CD4-positive, alpha-beta T cell (primary cell): ENCODE measurements around the gene PCK1. TPM values are rescaled to one million over a fixed set of nuclear protein-coding genes. Genes with fewer than 3 reads are reported as not detected.

Source experiments
- ATAC-seq: fragments of 200-7000 bp; cut with Tn5 transposase; one replicate; pipeline ENCODE4 v1.10.0; 2022; ENCODE audit warnings: mild to moderate bottlenecking; ENCODE audit not compliant: poor library complexity
- CTCF ChIA-PET: fragments of 350-600 bp; sonication (Branson Sonifier 250); formaldehyde crosslinking; loops from one replicate; lab custom pipeline; 2021; ENCODE audit warnings: antibody characterized with exemption, inconsistent platforms; lab: Charles Lee
- POLR2A ChIA-PET: fragments of 350-600 bp; sonication (Branson Sonifier 250); formaldehyde crosslinking; loops from one replicate; lab custom pipeline; 2021; ENCODE audit warnings: antibody characterized with exemption, inconsistent platforms; lab: Charles Lee
- DNase-seq, 14 experiments: peaks; one replicate each; pipeline ENCODE4 v3.0.0-alpha.2; 2013 to 2020; ENCODE audit warnings: mixed read lengths in 2 of 14
- H3K27ac ChIP-seq, 2 donors: one replicate each; pipeline versions ENCODE4 v1.5.1 to v1.7.0; 2013; ENCODE audit warnings: low read length in 2 of 2, low read depth in 1 of 2, mild to moderate bottlenecking in 1 of 2
- H3K27me3 ChIP-seq, 2 experiments: 1 replicate in 1 of 2; 2 replicates in 1 of 2; pipeline versions ENCODE4 v1.6.1 to v1.7.0; 2013; ENCODE audit warnings: low read length in 2 of 2, control low read depth in 1 of 2, mild to moderate bottlenecking in 1 of 2, moderate library complexity in 1 of 2; ENCODE audit not compliant: insufficient read depth in 2 of 2, control insufficient read depth in 1 of 2
- H3K36me3 ChIP-seq: one replicate; pipeline ENCODE4 v1.6.1; 2013; ENCODE audit warnings: low read length, control low read depth; ENCODE audit not compliant: insufficient read depth
- H3K4me1 ChIP-seq: one replicate; pipeline ENCODE4 v1.6.1; 2013; ENCODE audit warnings: low read length, control low read depth; ENCODE audit not compliant: insufficient read depth
- H3K4me3 ChIP-seq: one replicate; pipeline ENCODE4 v1.5.1; 2013; ENCODE audit warnings: mild to moderate bottlenecking, low read length, moderate library complexity
- H3K9me3 ChIP-seq, 2 experiments: 1 replicate in 1 of 2; 2 replicates in 1 of 2; pipeline versions ENCODE4 v1.6.1 to v1.7.0; 2013; ENCODE audit warnings: low read length in 2 of 2, mild to moderate bottlenecking in 2 of 2, control low read depth in 1 of 2, moderate library complexity in 1 of 2; ENCODE audit not compliant: control insufficient read depth in 1 of 2, insufficient read depth in 1 of 2
- H3K27ac Mint-ChIP-seq: one replicate; pipeline ENCODE4 v1.8.0; 2020; ENCODE audit warnings: mixed read lengths
- H3K27me3 Mint-ChIP-seq: one replicate; pipeline ENCODE4 v1.8.0; 2021; ENCODE audit warnings: mixed read lengths
- H3K36me3 Mint-ChIP-seq: one replicate; pipeline ENCODE4 v1.8.0; 2021; ENCODE audit warnings: low read depth, mixed read lengths
- H3K4me1 Mint-ChIP-seq: one replicate; pipeline ENCODE4 v1.8.0; 2021; ENCODE audit warnings: low read depth, mixed read lengths
- H3K4me3 Mint-ChIP-seq: one replicate; pipeline ENCODE4 v1.8.0; 2020; ENCODE audit warnings: mild to moderate bottlenecking, mixed read lengths
- H3K9me3 Mint-ChIP-seq: one replicate; pipeline ENCODE4 v1.8.0; 2020; ENCODE audit warnings: mixed read lengths
- intact Hi-C, 2 experiments: fragments of 100-400 bp; cut with DNase I in 1 of 2; cut with micrococcal nuclease in 1 of 2; formaldehyde crosslinking; loops; one replicate each; pipeline versions ENCODE4 v1.15.1 to v1.9.0; 2023 to 2025; cut with DNase I, micrococcal nuclease
- total RNA-seq, 174 experiments: library from RNA in 2 of 174; stranded (reverse) in 2 of 174; gene quantifications; one replicate each; pipeline ENCODE4 v1.2.3 and lab custom pipeline; 2021 to 2026
- TF ChIP-seq, protein P1 (sequence below): fragments of 200-600 bp; IDR thresholded peaks from one replicate; pipeline ENCODE4 v1.8.0; 2022; ENCODE audit warnings: antibody characterized with exemption, mild to moderate bottlenecking

Gene PCK1
- total RNA-seq, 2 experiments from 2014 or later, result not detected

DNA sequence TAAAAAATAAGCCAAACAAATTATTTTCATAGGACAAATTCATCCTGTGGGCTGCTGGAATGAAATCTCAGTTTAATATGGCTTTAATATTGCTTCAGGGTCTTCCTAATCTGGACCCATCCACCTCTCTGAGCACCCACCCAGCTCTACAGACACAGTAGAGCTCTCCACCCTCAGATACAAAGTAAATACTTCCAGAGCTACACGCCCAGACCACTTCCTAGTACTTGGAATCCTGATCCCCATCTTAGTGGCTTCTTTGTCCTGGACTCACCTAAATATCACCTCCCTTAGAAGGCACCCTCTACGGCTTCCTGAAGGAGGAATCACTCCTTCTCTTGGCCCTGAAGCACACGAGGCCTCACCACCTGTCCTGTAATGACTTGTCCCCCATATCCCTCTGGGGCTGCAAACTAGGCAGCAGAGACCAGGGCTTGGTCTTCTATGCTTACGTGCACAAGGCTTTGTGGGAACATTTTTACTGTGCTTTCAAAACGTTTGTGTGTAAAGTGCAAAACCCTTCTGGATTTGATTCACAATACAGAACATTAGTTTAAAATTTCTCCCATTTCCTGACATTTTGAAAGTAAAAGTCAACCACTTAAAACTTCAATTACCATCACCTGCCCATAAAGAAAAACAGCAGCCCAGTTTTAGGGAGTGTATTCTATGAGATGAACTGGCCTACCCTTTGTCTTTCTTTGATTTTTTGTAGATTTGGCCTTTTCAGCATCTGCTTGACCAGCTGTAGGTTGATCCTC lies 38.4 kb upstream of the PCK1 start:
- no peak for DNase-seq
- peaks cover 4% of the 10 kb centered on the region for H3K4me1 ChIP-seq
- no peak overlapping the region for H3K27ac ChIP-seq
- Mint-ChIP-seq H3K27ac (no peak overlapping the region), H3K27me3 (no peaks in the 10 kb centered on the region), H3K36me3 (no peaks in the 10 kb centered on the region), H3K9me3 (no peaks in the 10 kb centered on the region), H3K4me3 (no peak overlapping the region), H3K4me1 (no peaks in the 10 kb centered on the region)
- no peaks in the 10 kb centered on the region for H3K36me3 ChIP-seq
- intact Hi-C loops, result no loop called here
- TF ChIP-seq, protein P1, sequence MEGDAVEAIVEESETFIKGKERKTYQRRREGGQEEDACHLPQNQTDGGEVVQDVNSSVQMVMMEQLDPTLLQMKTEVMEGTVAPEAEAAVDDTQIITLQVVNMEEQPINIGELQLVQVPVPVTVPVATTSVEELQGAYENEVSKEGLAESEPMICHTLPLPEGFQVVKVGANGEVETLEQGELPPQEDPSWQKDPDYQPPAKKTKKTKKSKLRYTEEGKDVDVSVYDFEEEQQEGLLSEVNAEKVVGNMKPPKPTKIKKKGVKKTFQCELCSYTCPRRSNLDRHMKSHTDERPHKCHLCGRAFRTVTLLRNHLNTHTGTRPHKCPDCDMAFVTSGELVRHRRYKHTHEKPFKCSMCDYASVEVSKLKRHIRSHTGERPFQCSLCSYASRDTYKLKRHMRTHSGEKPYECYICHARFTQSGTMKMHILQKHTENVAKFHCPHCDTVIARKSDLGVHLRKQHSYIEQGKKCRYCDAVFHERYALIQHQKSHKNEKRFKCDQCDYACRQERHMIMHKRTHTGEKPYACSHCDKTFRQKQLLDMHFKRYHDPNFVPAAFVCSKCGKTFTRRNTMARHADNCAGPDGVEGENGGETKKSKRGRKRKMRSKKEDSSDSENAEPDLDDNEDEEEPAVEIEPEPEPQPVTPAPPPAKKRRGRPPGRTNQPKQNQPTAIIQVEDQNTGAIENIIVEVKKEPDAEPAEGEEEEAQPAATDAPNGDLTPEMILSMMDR, result no peak
- no peaks in the 10 kb centered on the region for H3K27me3 ChIP-seq
- CTCF ChIA-PET, result interaction anchor here (0.7 kb wide), 1 partner anchor 72 kb away, joined by 3 read pairs; no protein-coding TSS in a partner anchor
- POLR2A ChIA-PET, result no interaction called here
- ATAC-seq, result no peak
- peaks cover 0 to 5% of the 10 kb centered on the region in 2 experiments for H3K9me3 ChIP-seq
- no peak overlapping the region for H3K4me3 ChIP-seq

DNA sequence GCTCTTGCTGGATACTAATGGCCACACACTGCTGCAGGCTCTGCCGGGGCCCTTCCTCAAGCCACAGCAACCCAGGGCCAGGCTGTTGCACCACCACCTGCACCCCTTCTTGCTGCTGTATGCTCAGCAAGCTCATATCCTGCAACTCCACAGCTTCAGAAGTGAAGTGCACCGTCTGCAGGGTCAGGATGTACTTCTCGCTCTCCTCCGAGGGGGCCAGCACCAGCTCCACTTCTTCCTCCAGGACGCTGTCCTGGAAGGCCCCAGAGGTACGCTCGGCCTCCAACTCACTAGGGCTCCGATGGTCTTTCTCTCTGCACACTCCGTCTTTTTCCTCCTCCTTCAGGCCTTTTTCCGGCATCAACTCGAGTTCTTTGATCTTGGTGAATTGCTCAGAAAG lies 37.1 kb upstream of the PCK1 start:
- DNase-seq (no peak), ATAC-seq (no peak)
- H3K4me1 Mint-ChIP-seq, result no peaks in the 10 kb centered on the region
- POLR2A ChIA-PET, result no interaction called here
- Histone ChIP-seq H3K27ac (no peak overlapping the region), H3K27me3 (no peaks in the 10 kb centered on the region), H3K4me1 (peaks cover 4% of the 10 kb centered on the region), H3K36me3 (no peaks in the 10 kb centered on the region), H3K9me3 (peaks cover 0 to 5% of the 10 kb centered on the region in 2 experiments), H3K4me3 (no peak overlapping the region)
- no peak overlapping the region for H3K27ac Mint-ChIP-seq
- CTCF ChIA-PET, result no interaction called here
- H3K9me3 Mint-ChIP-seq, result no peaks in the 10 kb centered on the region
- H3K4me3 Mint-ChIP-seq, result no peak overlapping the region
- intact Hi-C loops, result no loop called here
- H3K36me3 Mint-ChIP-seq, result no peaks in the 10 kb centered on the region
- no peaks in the 10 kb centered on the region for H3K27me3 Mint-ChIP-seq
- TF ChIP-seq, protein P1, result no peak

DNA sequence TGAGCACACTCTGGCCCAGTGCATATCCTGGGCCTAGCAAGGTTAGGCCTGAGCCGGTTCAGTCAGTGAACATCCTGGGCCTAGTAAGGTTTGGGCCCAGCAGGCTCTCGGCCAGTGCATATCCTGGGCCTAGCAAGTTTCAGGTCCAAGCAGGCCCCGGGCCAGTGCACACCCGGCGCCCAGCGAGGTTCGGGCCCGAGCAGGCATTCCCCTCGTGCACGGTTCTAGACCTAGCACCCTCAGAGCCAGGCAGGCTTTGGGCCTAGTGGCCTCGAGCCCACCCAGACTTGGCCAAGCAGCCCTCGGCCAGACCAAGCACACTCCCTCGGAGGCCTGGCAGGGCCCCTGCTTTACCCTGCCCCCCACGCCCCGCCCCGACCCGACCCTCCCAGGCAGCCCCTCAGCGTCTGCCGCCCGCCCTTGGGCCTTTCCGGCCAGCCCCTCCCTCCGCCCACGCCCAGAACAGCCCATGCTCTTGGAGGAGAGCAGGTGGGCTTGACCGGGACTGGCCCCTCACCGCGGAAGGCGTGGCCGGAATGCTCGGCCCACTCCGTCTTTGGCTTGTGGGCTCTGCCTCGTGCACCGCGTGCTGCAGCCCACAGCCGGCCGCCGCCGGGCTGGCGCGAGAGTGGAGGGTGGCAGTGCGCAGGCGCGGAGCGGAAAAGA lies 36.3 kb upstream of the PCK1 start, which contains the start of gene CTCFL:
TSS of gene CTCFL (minus strand) at position 630 of the 666 bp plus-strand sequence. CDS start 935 bp downstream, outside the sequence.
- Histone ChIP-seq H3K9me3 (peaks cover 0 to 5% of the 10 kb centered on the region in 2 experiments), H3K36me3 (no peaks in the 10 kb centered on the region), H3K4me1 (peaks cover 4% of the 10 kb centered on the region), H3K27ac (no peak within 1 kb of the TSS), H3K4me3 (no peak within 1 kb of the TSS), H3K27me3 (no peaks in the 10 kb centered on the region)
- intact Hi-C loops, result no loop called here
- no peaks in the 10 kb centered on the region for H3K36me3 Mint-ChIP-seq
- H3K27me3 Mint-ChIP-seq, result no peaks in the 10 kb centered on the region
- DNase-seq (no peak), ATAC-seq (no peak)
- no peaks in the 10 kb centered on the region for H3K9me3 Mint-ChIP-seq
- no peak within 1 kb of the TSS for H3K4me3 Mint-ChIP-seq
- no peaks in the 10 kb centered on the region for H3K4me1 Mint-ChIP-seq
- no peak within 1 kb of the TSS for H3K27ac Mint-ChIP-seq
- ChIA-PET POLR2A (no interaction called here), CTCF (no interaction called here)
- TF ChIP-seq, protein P1, result no peak
